ENCODE data around the gene SLC2A6.

Gene SLC2A6

GRCh38 chr9:133512253-133513213 lies 33.6 kb upstream of the SLC2A6 start:
- CTCF ChIA-PET = no interaction called here
- no peak for DNase-seq (ENCODE audit: low read depth, low spot score)
- no peak for TF ChIP-seq CTCF (IDR thresholded peaks at IDR 0.05; ENCODE audit: insufficient read depth, low read length, missing control alignments)
- POLR2A ChIA-PET = no interaction called here
- H3K4me3 ChIP-seq (ENCODE audit: low read depth, low read length) = no peak overlapping the region

GRCh38 chr9:133511607-133512006 lies 32.7 kb upstream of the SLC2A6 start:
- TF ChIP-seq CTCF (IDR thresholded peaks at IDR 0.05; ENCODE audit: insufficient read depth, low read length, missing control alignments) = no peak
- ChIA-PET CTCF (no interaction called here), POLR2A (no interaction called here)
- no peak overlapping the region for H3K4me3 ChIP-seq (ENCODE audit: low read depth, low read length)
- DNase-seq (ENCODE audit: low read depth, low spot score) = no peak

GRCh38 chr9:133510926-133511505 lies 32.1 kb upstream of the SLC2A6 start:
- ChIA-PET POLR2A (no interaction called here), CTCF (interaction anchor here (1.6 kb wide), 1 partner anchor 231 kb away, joined by 5 read pairs; no protein-coding TSS in a partner anchor)
- no peak for TF ChIP-seq CTCF (IDR thresholded peaks at IDR 0.05; ENCODE audit: insufficient read depth, low read length, missing control alignments)
- DNase-seq (ENCODE audit: low read depth, low spot score) = no peak
- H3K4me3 ChIP-seq (ENCODE audit: low read depth, low read length) = no peak overlapping the region

DNA sequence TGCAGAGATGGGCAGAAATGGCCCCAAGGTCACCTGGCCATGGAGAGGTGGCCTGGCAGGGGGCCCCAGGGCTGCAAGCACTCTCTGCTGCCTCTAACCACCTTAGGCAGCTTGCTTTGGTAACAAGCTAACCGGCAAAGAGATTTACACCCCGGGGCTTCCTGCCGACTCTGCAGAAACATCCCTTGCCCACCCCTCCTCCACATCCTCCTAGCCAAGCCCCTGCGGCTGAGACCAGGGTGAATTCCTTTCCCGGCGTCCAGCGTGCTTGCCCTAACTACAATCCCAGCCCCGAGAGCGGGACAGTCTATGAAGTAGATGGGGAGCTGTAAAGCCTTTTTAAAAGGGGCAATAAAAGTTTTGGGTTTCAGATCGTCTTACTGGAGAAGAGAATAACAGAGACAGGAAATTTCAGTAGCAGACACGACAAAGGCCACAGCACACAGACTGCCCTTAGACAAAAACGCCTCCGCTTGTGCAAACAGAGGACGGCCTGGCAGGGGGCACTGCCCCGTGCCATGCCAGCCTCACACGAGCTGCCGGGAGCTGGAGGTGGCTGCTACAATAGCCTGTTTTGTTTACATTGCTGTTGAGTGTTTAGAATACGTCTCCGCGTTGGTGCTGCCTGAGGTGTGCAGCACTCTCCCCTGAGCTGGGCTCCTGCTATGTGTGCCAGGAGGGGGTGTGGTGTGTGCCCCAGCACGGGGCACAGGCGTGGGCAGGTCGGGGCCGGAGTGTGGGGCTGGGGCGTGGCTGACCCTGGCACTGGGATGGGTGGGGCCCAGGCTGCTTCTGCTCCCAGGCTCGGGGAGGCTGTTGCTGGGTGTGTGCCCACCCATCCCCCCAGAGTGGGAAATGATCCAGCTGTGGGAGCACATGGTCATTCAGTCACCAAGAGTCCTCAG lies 30.5 kb upstream of the SLC2A6 start:
- H3K4me3 ChIP-seq (ENCODE audit: low read depth, low read length) = no peak overlapping the region
- CTCF ChIA-PET = interaction anchor here (1.1 to 1.6 kb wide), 3 partner anchors 9 to 233 kb away, joined by 3 to 5 read pairs (median 4); no protein-coding TSS in a partner anchor
- no peak for TF ChIP-seq CTCF (IDR thresholded peaks at IDR 0.05; ENCODE audit: insufficient read depth, low read length, missing control alignments)
- no peak for DNase-seq (ENCODE audit: low read depth, low spot score)
- POLR2A ChIA-PET = no interaction called here

GRCh38 chr9:133508046-133508445 lies 29.1 kb upstream of the SLC2A6 start:
- POLR2A ChIA-PET = no interaction called here
- CTCF ChIA-PET = no interaction called here
- TF ChIP-seq CTCF (IDR thresholded peaks at IDR 0.05; ENCODE audit: insufficient read depth, low read length, missing control alignments) = no peak

More at GRCh38 chr9:133508046-133508445, 29.1 kb upstream of the SLC2A6 start:
- H3K4me3 ChIP-seq (ENCODE audit: low read depth, low read length) = no peak overlapping the region
- DNase-seq (ENCODE audit: low read depth, low spot score) = no peak
